HUES48 (cell line): ENCODE measurements around the gene CUBN.

Experiments
- H3K27ac ChIP-seq: one replicate; pipeline ENCODE4 v1.7.0; 2013; ENCODE audit warnings: low read depth, low read length, inconsistent platforms
- H3K27me3 ChIP-seq: 2 replicates; pipeline ENCODE4 v1.6.1; 2013; ENCODE audit warnings: mild to moderate bottlenecking, low read length; ENCODE audit not compliant: control insufficient read depth, insufficient read depth
- H3K36me3 ChIP-seq: 2 replicates; pipeline ENCODE4 v1.6.1; 2013; ENCODE audit warnings: low read length; ENCODE audit not compliant: control insufficient read depth, insufficient read depth
- H3K4me1 ChIP-seq: 2 replicates; pipeline ENCODE4 v1.6.1; 2013; ENCODE audit warnings: mild to moderate bottlenecking, low read length; ENCODE audit not compliant: control insufficient read depth, insufficient read depth
- H3K4me3 ChIP-seq: 2 replicates; pipeline ENCODE4 v1.5.1; 2013; ENCODE audit warnings: mild to moderate bottlenecking, low read depth, low read length
- H3K9ac ChIP-seq: 2 replicates; pipeline ENCODE4 v1.6.1; 2013; ENCODE audit warnings: mild to moderate bottlenecking, low read depth, low read length, moderate library complexity
- H3K9me3 ChIP-seq: 2 replicates; pipeline ENCODE4 v1.6.1; 2013; ENCODE audit warnings: low read length; ENCODE audit not compliant: control insufficient read depth, insufficient read depth

Gene CUBN

DNA sequence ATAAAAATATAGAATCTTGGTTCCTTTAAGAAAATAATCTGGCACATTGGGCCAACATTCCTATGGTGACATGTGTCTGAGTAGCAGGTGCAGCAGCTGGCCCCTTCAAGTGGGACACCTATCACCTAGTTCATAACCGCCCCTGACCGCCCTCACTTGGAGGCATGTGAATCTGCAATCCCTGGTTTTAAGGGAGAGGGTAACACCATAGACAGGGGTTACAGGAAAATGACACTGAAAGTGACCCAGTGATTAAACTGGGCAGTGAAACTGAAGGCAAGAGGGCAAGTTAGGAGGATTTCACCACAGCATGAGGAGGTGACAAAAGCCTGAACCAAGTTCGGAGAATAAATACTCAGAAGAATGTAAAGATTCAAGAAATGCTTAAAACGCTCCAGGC lies 313.4 kb downstream of the CUBN start:
- H3K9ac ChIP-seq, result no peak overlapping the region
- H3K36me3 ChIP-seq, result peaks cover under 1% of the 10 kb centered on the region; the same call in 1 of the 2 replicates
- peak overlapping the region; percentile 78 for H3K4me3 ChIP-seq
- no peaks in the 10 kb centered on the region for H3K9me3 ChIP-seq
- peaks cover 12% of the 10 kb centered on the region for H3K4me1 ChIP-seq
- H3K27ac ChIP-seq, result no peak overlapping the region
- no peaks in the 10 kb centered on the region for H3K27me3 ChIP-seq

DNA sequence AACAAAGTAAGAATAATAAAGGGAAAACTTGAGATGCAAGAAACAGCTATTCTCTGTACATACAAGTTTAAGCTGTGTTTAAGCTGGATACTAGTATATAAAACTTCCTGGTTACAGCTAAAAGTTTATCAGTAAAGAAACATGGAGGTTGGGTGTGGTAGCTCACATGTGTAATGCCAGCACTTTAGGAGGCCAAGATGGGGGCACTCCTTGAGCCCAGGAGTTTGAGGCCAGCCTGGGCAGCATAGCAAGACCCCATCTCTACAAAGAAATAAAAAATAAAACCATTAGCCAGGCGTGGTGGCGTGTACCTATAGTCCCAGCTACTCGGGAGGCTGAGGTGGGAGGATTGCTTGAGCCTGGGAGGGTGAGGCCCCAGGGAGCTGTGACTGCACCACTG lies 315.6 kb downstream of the CUBN start:
- Histone ChIP-seq H3K27me3 (no peaks in the 10 kb centered on the region), H3K4me3 (no peak overlapping the region), H3K9me3 (no peaks in the 10 kb centered on the region), H3K9ac (no peak overlapping the region), H3K36me3 (peaks cover 2% of the 10 kb centered on the region; the same call in 1 of the 2 replicates), H3K27ac (no peak overlapping the region), H3K4me1 (peaks cover 12% of the 10 kb centered on the region)

DNA sequence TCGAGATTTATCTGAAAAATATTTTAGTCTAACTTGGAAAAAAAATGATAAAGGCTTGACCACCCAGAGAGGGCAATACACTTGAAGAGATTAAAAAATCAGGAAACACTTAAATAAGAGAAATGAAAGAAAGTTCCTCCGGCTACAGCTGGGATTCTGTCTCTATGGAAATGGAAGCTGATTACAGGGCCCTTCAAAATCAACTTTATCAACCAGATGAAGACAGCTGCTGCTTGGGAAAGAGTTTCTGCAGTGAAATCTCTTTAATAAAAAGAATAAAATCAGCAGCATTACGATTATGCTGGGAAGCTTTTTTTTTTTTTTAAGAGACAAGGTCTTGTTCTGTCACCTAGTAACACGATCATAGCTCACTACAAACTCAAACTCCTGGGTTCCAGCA lies 316.9 kb downstream of the CUBN start:
- peaks cover 7% of the 10 kb centered on the region for H3K4me1 ChIP-seq

DNA sequence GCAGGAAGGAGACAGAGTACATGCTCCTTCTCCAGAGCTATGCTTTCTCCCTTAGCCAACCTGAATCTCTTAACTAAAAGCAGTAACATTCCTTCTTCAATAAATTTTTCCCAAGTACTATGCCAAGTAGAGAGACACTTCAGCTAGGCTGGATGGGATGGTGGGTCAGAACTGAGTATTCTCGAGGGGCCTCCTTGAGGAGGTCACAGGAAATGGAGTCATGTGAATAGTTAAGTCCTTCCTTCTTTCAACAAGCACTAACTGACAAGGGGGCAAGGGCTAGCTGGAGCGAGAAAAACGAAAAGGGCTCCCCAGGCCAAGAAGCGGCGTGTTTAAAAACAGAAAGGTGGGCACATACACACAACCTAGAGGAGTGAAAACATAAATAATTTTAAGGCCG lies 317.8 kb downstream of the CUBN start:
- Histone ChIP-seq H3K9me3 (no peaks in the 10 kb centered on the region), H3K4me1 (peaks cover 7% of the 10 kb centered on the region), H3K36me3 (peaks cover 2% of the 10 kb centered on the region; the same call in 1 of the 2 replicates), H3K9ac (no peak overlapping the region), H3K27me3 (no peaks in the 10 kb centered on the region), H3K27ac (no peak overlapping the region), H3K4me3 (no peak overlapping the region)

More for the DNA sequence above, 316.9 kb downstream of the CUBN start:
- no peaks in the 10 kb centered on the region for H3K9me3 ChIP-seq
- peaks cover 2% of the 10 kb centered on the region; the same call in 1 of the 2 replicates for H3K36me3 ChIP-seq
- H3K27ac ChIP-seq, result no peak overlapping the region
- no peaks in the 10 kb centered on the region for H3K27me3 ChIP-seq
- H3K4me3 ChIP-seq, result no peak overlapping the region
- H3K9ac ChIP-seq, result no peak overlapping the region

DNA sequence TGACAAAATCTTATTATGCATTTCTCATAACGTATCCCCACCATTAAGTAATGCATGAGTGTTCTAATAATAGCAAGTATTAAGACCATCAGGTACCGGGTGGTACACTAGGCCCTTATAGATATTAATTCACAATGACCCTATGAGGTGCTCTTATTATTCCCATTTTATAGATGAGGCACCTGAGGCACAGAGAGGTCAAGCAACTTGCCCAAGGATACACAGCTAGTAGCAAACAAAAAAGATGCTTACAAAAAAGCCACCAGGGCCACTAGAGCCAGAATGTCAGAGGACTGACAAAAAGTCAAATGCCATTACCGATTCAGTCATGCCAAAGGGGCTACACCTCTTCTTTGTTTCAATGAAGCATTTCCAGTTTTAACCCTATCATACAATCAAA lies 318.3 kb downstream of the CUBN start:
- H3K36me3 ChIP-seq, result peaks cover 2% of the 10 kb centered on the region; the same call in 1 of the 2 replicates
- H3K27ac ChIP-seq, result no peak overlapping the region
- no peak overlapping the region for H3K4me3 ChIP-seq
- H3K4me1 ChIP-seq, result peaks cover 2% of the 10 kb centered on the region
- H3K9me3 ChIP-seq, result no peaks in the 10 kb centered on the region
- no peaks in the 10 kb centered on the region for H3K27me3 ChIP-seq
- H3K9ac ChIP-seq, result no peak overlapping the region

DNA sequence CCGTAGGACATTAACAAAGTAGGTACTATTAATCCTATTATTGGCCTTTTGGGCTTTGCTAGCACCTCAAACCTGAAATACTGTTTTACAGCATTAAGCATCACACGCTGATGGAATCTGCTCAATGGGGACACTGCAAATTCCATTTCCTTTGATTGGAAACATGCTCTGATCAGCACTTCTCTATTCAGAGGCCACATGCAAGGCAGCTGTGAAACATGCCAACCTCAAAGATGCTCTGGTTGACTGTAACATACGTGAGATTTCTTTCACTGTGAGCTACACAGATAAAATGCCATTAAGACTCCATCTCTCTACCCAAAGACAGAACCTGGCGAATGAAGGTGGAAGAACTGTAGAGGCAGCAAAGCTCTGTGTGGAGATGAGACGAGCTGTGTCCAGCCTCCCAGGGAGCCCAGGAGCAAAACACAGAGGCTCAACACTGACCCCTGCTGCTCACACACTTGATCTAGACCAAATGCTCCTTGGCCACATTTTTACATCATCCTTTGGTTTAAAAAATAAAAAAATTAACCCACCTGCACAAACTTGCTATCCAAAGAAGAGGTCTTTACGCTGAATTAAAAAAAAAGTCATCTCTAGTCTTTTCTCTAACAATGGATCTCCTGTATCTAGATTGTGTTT lies 320.4 kb downstream of the CUBN start:
- Histone ChIP-seq H3K4me3 (no peak overlapping the region), H3K9ac (no peak overlapping the region), H3K36me3 (peaks cover 2% of the 10 kb centered on the region; the same call in 1 of the 2 replicates), H3K4me1 (no peaks in the 10 kb centered on the region), H3K27me3 (no peaks in the 10 kb centered on the region), H3K27ac (no peak overlapping the region), H3K9me3 (no peaks in the 10 kb centered on the region)

DNA sequence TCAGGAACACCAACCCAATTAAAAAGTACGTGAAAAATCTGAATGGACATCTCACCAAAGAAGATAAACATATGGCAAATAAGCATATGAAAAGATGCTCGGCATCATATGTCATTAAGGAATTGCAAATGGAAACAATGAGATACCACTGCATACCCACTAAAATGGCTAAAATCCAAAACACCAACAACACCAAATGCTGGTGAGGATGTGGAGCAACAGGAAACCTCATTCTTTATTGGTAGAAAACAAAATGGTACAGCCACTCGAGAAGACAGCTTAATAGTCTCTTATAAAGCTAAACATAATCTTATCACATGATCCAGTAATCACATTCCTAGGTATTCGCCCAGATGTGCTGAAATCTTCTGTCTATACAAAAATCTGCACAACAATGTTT lies 325.5 kb downstream of the CUBN start:
- Histone ChIP-seq H3K9me3 (0 out of 2 replicates have a peak, but pooled peaks cover 7% of the 10 kb centered on the region), H3K9ac (no peak overlapping the region), H3K4me3 (no peak overlapping the region), H3K27ac (no peak overlapping the region), H3K27me3 (no peaks in the 10 kb centered on the region), H3K36me3 (no peaks in the 10 kb centered on the region), H3K4me1 (peaks cover 11% of the 10 kb centered on the region; the same call in 1 of the 2 replicates)

DNA sequence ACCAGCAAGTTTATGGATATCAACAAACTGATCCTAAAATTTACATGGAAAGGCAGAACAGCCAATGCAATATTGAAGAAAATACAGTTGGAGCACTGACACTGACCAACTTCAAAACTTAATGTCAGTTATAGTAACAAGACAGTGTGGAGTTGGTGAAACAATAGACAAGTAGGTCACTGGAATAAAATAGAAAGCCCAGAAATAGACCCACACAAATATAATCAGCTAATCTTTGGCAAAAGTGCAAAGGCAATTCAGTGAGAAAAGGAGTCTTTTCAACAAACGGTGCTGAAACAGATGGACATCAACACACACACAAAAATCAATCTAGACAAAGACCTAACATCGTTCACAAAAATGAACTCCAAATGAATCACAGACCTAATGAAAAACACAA lies 326.1 kb downstream of the CUBN start:
- Histone ChIP-seq H3K27ac (no peak overlapping the region), H3K9me3 (0 out of 2 replicates have a peak, but pooled peaks cover 7% of the 10 kb centered on the region), H3K27me3 (no peaks in the 10 kb centered on the region)

DNA sequence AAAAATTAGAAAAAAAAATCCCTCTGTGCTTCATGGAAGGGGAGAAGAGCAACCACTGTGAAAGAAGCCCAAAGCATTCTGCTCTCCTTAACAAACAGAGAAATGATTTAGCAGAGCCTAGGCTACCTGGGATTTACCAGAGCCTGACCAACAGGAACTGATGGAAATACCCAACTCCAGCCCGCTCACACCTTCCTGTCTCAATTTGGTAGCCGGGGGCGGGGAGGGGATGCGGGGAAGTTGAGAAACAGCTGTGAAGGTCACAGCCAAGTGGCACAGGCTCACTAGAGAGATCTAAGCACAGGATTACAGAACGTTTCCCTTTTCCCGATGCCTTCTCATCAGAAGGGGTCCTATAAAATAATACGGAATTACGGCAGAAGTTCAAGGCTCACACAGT lies 330.0 kb downstream of the CUBN start:
- H3K9me3 ChIP-seq, result 0 out of 2 replicates have a peak, but pooled peaks cover 7% of the 10 kb centered on the region
- H3K4me1 ChIP-seq, result peaks cover 13% of the 10 kb centered on the region; the same call in 1 of the 2 replicates
- H3K4me3 ChIP-seq, result no peak overlapping the region
- no peaks in the 10 kb centered on the region for H3K27me3 ChIP-seq
- H3K27ac ChIP-seq, result no peak overlapping the region
- H3K36me3 ChIP-seq, result no peaks in the 10 kb centered on the region
- no peak overlapping the region for H3K9ac ChIP-seq

More for the DNA sequence above, 326.1 kb downstream of the CUBN start:
- H3K4me1 ChIP-seq, result peaks cover 13% of the 10 kb centered on the region; the same call in 1 of the 2 replicates
- H3K9ac ChIP-seq, result no peak overlapping the region
- H3K4me3 ChIP-seq, result no peak overlapping the region
- H3K36me3 ChIP-seq, result no peaks in the 10 kb centered on the region

DNA sequence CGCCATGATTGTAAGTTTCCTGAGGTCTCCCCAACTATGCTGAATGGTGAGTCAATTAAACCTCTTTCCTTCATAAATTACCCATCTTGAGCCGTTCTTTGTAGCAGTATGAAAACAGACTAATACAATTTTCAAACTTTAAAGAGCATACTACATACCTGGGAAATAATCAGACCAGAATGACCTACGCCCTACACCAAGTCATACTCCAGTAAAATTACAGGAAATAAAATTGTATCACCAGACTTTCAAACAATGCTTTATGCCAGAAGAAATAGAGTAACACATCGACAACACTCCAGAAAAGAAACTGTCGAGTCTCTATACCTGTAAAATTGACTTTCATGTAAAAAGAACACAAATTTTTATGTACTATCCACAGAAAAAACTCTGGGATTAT lies 331.0 kb downstream of the CUBN start:
- H3K27me3 ChIP-seq, result no peaks in the 10 kb centered on the region
- H3K4me1 ChIP-seq, result peaks cover 13% of the 10 kb centered on the region; the same call in 1 of the 2 replicates
- H3K36me3 ChIP-seq, result no peaks in the 10 kb centered on the region
- H3K9me3 ChIP-seq, result 0 out of 2 replicates have a peak, but pooled peaks cover 7% of the 10 kb centered on the region
- H3K9ac ChIP-seq, result no peak overlapping the region
- H3K4me3 ChIP-seq, result no peak overlapping the region
- no peak overlapping the region for H3K27ac ChIP-seq

DNA sequence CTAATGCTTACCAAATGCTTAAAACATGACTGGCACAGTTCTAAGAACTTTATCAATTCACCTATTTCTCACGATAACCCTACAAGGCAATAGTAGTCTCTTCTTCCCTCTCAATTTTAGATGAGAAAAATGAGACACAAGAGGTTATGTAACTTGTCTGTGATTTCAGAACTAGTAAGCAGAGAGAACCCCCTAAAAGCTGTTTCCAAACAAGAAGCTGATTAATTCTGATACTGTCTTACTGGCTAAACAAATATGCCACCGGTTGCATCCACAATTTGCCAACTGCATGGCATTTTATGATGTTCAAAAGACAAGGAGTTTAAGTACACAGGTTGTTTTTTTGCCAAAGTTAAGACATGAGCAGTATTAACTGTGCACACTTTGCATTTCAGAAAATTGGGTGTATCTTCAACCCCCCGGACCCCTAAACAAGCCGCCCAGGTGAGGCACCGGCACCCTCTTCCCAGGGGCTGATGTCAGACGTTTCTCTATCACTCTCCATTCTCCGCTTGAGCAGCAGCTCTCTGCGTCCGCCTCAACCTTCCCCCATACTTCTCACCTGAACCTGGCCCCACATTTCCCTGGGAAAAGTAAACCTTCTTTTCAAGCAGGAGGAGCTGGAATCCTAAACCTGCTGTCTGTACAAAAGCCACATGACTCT lies 334.1 kb downstream of the CUBN start:
- Histone ChIP-seq H3K4me1 (peaks cover 10% of the 10 kb centered on the region; the same call in 1 of the 2 replicates), H3K9me3 (0 out of 2 replicates have a peak, but pooled peaks cover 3% of the 10 kb centered on the region), H3K27ac (no peak overlapping the region), H3K4me3 (no peak overlapping the region), H3K36me3 (no peaks in the 10 kb centered on the region), H3K27me3 (no peaks in the 10 kb centered on the region), H3K9ac (no peak overlapping the region)
